DLD1 (cell line): ENCODE measurements around the gene SMARCD3.

Experiments used
- in situ Hi-C: cut with HindIII; loops from 2 replicates; pipeline ENCODE4 v1.10.0; 2017; ENCODE audit warnings: low sequenced_read_pairs

The SMARCD3 gene

GRCh38 chr7:151215396-151215795, 33.1 kb downstream of the SMARCD3 start:
- in situ Hi-C loops, result no loop called here

- in situ Hi-C loops, result no loop called here
Measured at GRCh38 chr7:151213826-151214225, 34.7 kb downstream of the SMARCD3 start.

GRCh38 chr7:151212626-151213025, 35.9 kb downstream of the SMARCD3 start:
- in situ Hi-C loops, result no loop called here

GRCh38 chr7:151211155-151211772, 37.2 kb downstream of the SMARCD3 start:
- in situ Hi-C loops, result no loop called here

- in situ Hi-C loops, result no loop called here
Measured at GRCh38 chr7:151210087-151210854, 38.2 kb downstream of the SMARCD3 start, which contains the start of gene H2BK1. H2BK1 (minus strand) TSS chr7:151210488; CDS start chr7:151210318, 170 bp downstream.

GRCh38 chr7:151209588-151209987, 38.9 kb downstream of the SMARCD3 start:
- in situ Hi-C loops, result loop anchor here (5.0 kb wide), 1 partner anchor 42 kb away; the partner anchor contains the start of gene GBX1

- in situ Hi-C loops, result loop anchor here (5.0 kb wide), 1 partner anchor 41 kb away; the partner anchor contains the start of gene GBX1
Measured at GRCh38 chr7:151208253-151208862, 40.1 kb downstream of the SMARCD3 start.

GRCh38 chr7:151207804-151208203, 40.7 kb downstream of the SMARCD3 start:
- in situ Hi-C loops, result loop anchor here (5.0 kb wide), 1 partner anchor 41 kb away; the partner anchor contains the start of gene GBX1

- in situ Hi-C loops, result loop anchor here (5.0 kb wide), 1 partner anchor 40 kb away; the partner anchor contains the start of gene GBX1
Measured at GRCh38 chr7:151207315-151207714, 41.2 kb downstream of the SMARCD3 start.

GRCh38 chr7:151206914-151207313, 41.6 kb downstream of the SMARCD3 start:
- in situ Hi-C loops, result loop anchor here (5.0 kb wide), 1 partner anchor 40 kb away; the partner anchor contains the start of gene GBX1

- in situ Hi-C loops, result loop anchor here (5.0 kb wide), 1 partner anchor 38 kb away; the partner anchor contains the start of gene GBX1
Measured at GRCh38 chr7:151205730-151206129, 42.8 kb downstream of the SMARCD3 start.

- in situ Hi-C loops, result loop anchor here (5.0 kb wide), 1 partner anchor 37 kb away; the partner anchor contains the start of gene GBX1
Measured at GRCh38 chr7:151204383-151205032, 44.0 kb downstream of the SMARCD3 start.

- in situ Hi-C loops, result no loop called here
Measured at GRCh38 chr7:151202836-151203235, 45.7 kb downstream of the SMARCD3 start.

- in situ Hi-C loops, result no loop called here
Measured at GRCh38 chr7:151201751-151202150, 46.7 kb downstream of the SMARCD3 start.

GRCh38 chr7:151201344-151201743, 47.1 kb downstream of the SMARCD3 start:
- in situ Hi-C loops, result no loop called here

GRCh38 chr7:151198945-151199848, 49.3 kb downstream of the SMARCD3 start:
- in situ Hi-C loops, result no loop called here

GRCh38 chr7:151197932-151198331, 50.6 kb downstream of the SMARCD3 start:
- in situ Hi-C loops, result no loop called here

GRCh38 chr7:151195616-151196450, 52.7 kb downstream of the SMARCD3 start:
- in situ Hi-C loops, result no loop called here

- in situ Hi-C loops, result no loop called here
Measured at GRCh38 chr7:151194188-151194587, 54.3 kb downstream of the SMARCD3 start.
